Upper lobe of right lung (tissue), 1 donor: ENCODE measurements around the gene RNF112. TPM values are rescaled to one million over a fixed set of nuclear protein-coding genes. Genes with fewer than 3 reads are reported as not detected.

Experiments used
- ATAC-seq: fragments of 200-7000 bp; cut with Tn5 transposase; one replicate; pipeline ENCODE4 v1.9.1; 2020; ENCODE audit warnings: mild to moderate bottlenecking, moderate library complexity
- DNase-seq: peaks from one replicate; pipeline ENCODE4 v3.0.0-alpha.2; 2020
- H3K27ac ChIP-seq: fragments of 200-600 bp; one replicate; pipeline ENCODE4 v1.8.0; 2022
- H3K27me3 ChIP-seq: fragments of 200-600 bp; one replicate; pipeline ENCODE4 v1.8.0; 2022; ENCODE audit warnings: mild to moderate bottlenecking
- H3K36me3 ChIP-seq: fragments of 200-600 bp; one replicate; pipeline ENCODE4 v1.8.0; 2022
- H3K4me1 ChIP-seq: fragments of 200-600 bp; one replicate; pipeline ENCODE4 v1.8.0; 2022
- H3K4me3 ChIP-seq: fragments of 200-600 bp; one replicate; pipeline ENCODE4 v1.8.0; 2022; ENCODE audit warnings: mild to moderate bottlenecking
- H3K9me3 ChIP-seq: fragments of 200-600 bp; one replicate; pipeline ENCODE4 v1.8.0; 2022
- intact Hi-C: fragments of 100-400 bp; cut with DNase I; formaldehyde crosslinking; loops from one replicate; pipeline ENCODE4 v1.11.0; 2022
- total RNA-seq: library from RNA; stranded (reverse); fragmentation: NEBNext Ultra II Directional; extraction: Animal tissue kit (Norgen Biotek cat#: 25700); gene quantifications from one replicate; pipeline ENCODE4 v1.2.1, GENCODE V29; 2021
- TF ChIP-seq, protein P1 (sequence below): fragments of 200-600 bp; IDR thresholded peaks from one replicate; pipeline ENCODE4 v1.8.0; 2022; ENCODE audit warnings: antibody characterized with exemption
- donor health status: DM: no; HTN: yes; CAD: no; lungs with severe emphysema.

RNF112 gene
- total RNA-seq, 1 donor from 2014 or later, result 1.6 TPM

DNA sequence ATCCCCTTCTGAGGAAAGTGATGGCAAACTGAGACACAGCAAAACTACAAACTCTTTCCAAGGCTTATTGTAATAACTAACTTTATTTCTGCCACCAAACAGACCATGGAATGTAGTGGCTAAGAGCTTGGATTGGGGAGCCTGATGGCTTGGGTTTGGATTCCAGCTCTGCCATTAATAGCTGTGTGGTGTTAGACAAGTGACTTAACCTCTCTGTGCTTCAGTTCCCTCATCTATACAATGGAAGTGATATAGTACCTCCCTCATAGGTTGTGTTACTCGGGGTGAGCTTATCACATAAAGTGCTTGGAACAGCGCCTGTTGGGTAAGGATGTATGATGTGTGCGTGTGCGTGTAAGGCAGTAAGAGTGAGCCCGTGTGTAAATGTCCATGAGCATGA is 5.9 kb upstream of the RNF112 start:
- TF ChIP-seq, protein P1, sequence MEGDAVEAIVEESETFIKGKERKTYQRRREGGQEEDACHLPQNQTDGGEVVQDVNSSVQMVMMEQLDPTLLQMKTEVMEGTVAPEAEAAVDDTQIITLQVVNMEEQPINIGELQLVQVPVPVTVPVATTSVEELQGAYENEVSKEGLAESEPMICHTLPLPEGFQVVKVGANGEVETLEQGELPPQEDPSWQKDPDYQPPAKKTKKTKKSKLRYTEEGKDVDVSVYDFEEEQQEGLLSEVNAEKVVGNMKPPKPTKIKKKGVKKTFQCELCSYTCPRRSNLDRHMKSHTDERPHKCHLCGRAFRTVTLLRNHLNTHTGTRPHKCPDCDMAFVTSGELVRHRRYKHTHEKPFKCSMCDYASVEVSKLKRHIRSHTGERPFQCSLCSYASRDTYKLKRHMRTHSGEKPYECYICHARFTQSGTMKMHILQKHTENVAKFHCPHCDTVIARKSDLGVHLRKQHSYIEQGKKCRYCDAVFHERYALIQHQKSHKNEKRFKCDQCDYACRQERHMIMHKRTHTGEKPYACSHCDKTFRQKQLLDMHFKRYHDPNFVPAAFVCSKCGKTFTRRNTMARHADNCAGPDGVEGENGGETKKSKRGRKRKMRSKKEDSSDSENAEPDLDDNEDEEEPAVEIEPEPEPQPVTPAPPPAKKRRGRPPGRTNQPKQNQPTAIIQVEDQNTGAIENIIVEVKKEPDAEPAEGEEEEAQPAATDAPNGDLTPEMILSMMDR, result no peak
- H3K9me3 ChIP-seq, result no peaks in the 10 kb centered on the region
- H3K27me3 ChIP-seq, result no peaks in the 10 kb centered on the region
- intact Hi-C loops, result no loop called here
- ATAC-seq (no peak), DNase-seq (no peak)
- no peaks in the 10 kb centered on the region for H3K36me3 ChIP-seq
- no peak overlapping the region for H3K27ac ChIP-seq
- no peak overlapping the region for H3K4me3 ChIP-seq
- H3K4me1 ChIP-seq, result peaks cover 2% of the 10 kb centered on the region

GRCh38 chr17:19407601-19408345 is 3.3 kb upstream of the RNF112 start:
- Histone ChIP-seq H3K36me3 (no peaks in the 10 kb centered on the region), H3K4me3 (no peak overlapping the region), H3K4me1 (no peaks in the 10 kb centered on the region), H3K9me3 (no peaks in the 10 kb centered on the region), H3K27me3 (no peaks in the 10 kb centered on the region), H3K27ac (no peak overlapping the region)
- intact Hi-C loops, result no loop called here
- TF ChIP-seq, protein P1, result no peak
- no peak for DNase-seq
- no peak for ATAC-seq

DNA sequence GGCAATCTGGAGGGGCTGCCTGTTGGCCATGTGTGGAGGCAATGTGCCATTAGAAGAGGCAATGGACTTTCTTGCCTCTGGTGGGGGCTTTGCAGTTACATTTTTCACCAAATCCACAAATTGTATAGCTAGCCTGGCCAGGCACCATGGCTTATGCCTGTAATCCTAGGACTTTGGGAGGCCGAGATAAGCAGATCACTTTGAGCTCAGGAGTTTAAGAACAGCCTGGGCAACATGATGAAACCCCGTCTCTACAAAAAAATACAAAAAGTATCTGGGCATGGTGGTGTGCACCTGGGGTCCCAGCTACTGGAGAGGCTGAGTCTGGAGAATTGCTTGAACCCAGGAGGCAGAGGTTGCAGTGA is 2.7 kb upstream of the RNF112 start:
- no peak overlapping the region for H3K4me3 ChIP-seq
- ATAC-seq (no peak), DNase-seq (no peak)
- H3K36me3 ChIP-seq, result no peaks in the 10 kb centered on the region
- H3K27me3 ChIP-seq, result no peaks in the 10 kb centered on the region
- H3K4me1 ChIP-seq, result no peaks in the 10 kb centered on the region
- no peaks in the 10 kb centered on the region for H3K9me3 ChIP-seq
- H3K27ac ChIP-seq, result no peak overlapping the region
- intact Hi-C loops, result no loop called here
- TF ChIP-seq, protein P1, result no peak

GRCh38 chr17:19409066-19409465 is 2.0 kb upstream of the RNF112 start:
- Histone ChIP-seq H3K9me3 (no peaks in the 10 kb centered on the region), H3K27me3 (no peaks in the 10 kb centered on the region), H3K27ac (no peak overlapping the region), H3K4me3 (no peak overlapping the region), H3K4me1 (no peaks in the 10 kb centered on the region), H3K36me3 (no peaks in the 10 kb centered on the region)
- TF ChIP-seq, protein P1, result no peak
- ATAC-seq (no peak), DNase-seq (no peak)
- intact Hi-C loops, result no loop called here

- TF ChIP-seq, protein P1, result no peak
Observed at GRCh38 chr17:19409509-19409908, 1.5 kb upstream of the RNF112 start.

GRCh38 chr17:19410091-19410490 is 941 bp upstream of the RNF112 start:
- ATAC-seq (no peak), DNase-seq (no peak)
- TF ChIP-seq, protein P1, result no peak
- Histone ChIP-seq H3K9me3 (no peaks in the 10 kb centered on the region), H3K27me3 (no peaks in the 10 kb centered on the region), H3K4me1 (no peaks in the 10 kb centered on the region), H3K27ac (no peak overlapping the region), H3K36me3 (no peaks in the 10 kb centered on the region), H3K4me3 (no peak overlapping the region)
- intact Hi-C loops, result no loop called here

More at GRCh38 chr17:19409509-19409908, 1.5 kb upstream of the RNF112 start:
- no peaks in the 10 kb centered on the region for H3K27me3 ChIP-seq
- DNase-seq, result no peak
- no peak overlapping the region for H3K4me3 ChIP-seq
- no peaks in the 10 kb centered on the region for H3K9me3 ChIP-seq
- ATAC-seq, result no peak
- intact Hi-C loops, result no loop called here
- H3K4me1 ChIP-seq, result no peaks in the 10 kb centered on the region
- H3K27ac ChIP-seq, result no peak overlapping the region
- no peaks in the 10 kb centered on the region for H3K36me3 ChIP-seq
